Measurements from ENCODE around the gene LDLRAD3. TPM values are rescaled to one million over a fixed set of nuclear protein-coding genes. Genes with fewer than 3 reads are reported as not detected.

LDLRAD3 gene
- total RNA-seq, 1 experiment from 2014 or later, result 12.1 TPM

GRCh38 chr11:36077886-36078685, 134.2 kb downstream of the LDLRAD3 start:
- WGBS (ENCODE audit: extremely low coverage, insufficient read length, low lambda C conversion rate), result no CpG with 5 or more reads among the region's 10 CpGs

More at GRCh38 chr11:36077886-36078685, 134.2 kb downstream of the LDLRAD3 start:
- Histone ChIP-seq H4K8ac (replicated peaks; ENCODE audit: insufficient read length, low read depth, low read length) (no peak overlapping the region), H3K27ac (ENCODE audit: insufficient read length, low read depth, low read length) (no peak overlapping the region), H2BK12ac (ENCODE audit: insufficient read length, low read depth, low read length) (no peak overlapping the region), H4K20me1 (ENCODE audit: control insufficient read depth, insufficient read depth, insufficient read length) (no peaks in the 10 kb centered on the region), H3K9me3 (ENCODE audit: control insufficient read depth, low read depth, low read length) (no peaks in the 10 kb centered on the region), H3K27me3 (ENCODE audit: insufficient read depth, low read length) (no peaks in the 10 kb centered on the region), H3K4me1 (ENCODE audit: insufficient read depth, low read length) (no peaks in the 10 kb centered on the region; the same call in 1 of the 2 replicates), H3K23ac (ENCODE audit: insufficient read length, low read depth, low read length) (no peak overlapping the region), H3K9ac (ENCODE audit: extremely low read depth, insufficient read length, low read length) (no peak overlapping the region), H2BK20ac (ENCODE audit: low read depth, low read length, poor library complexity, severe bottlenecking) (no peak overlapping the region), H2AFZ (ENCODE audit: low read length) (no peak overlapping the region), H2AK5ac (ENCODE audit: insufficient read length, low read length) (no peak overlapping the region), H2BK120ac (ENCODE audit: low read depth, low read length, poor library complexity, severe bottlenecking) (no peak overlapping the region), H3K23me2 (ENCODE audit: insufficient read length, low read depth, low read length, poor library complexity, severe bottlenecking) (no peaks in the 10 kb centered on the region), H3T11ph (ENCODE audit: low read length) (no peak overlapping the region), H4K91ac (ENCODE audit: insufficient read length, low read depth, low read length) (no peak overlapping the region), H4K5ac (ENCODE audit: insufficient read length, low read depth, low read length) (no peak overlapping the region), H3K79me1 (ENCODE audit: insufficient read depth, low read depth, low read length, poor library complexity, severe bottlenecking) (no peaks in the 10 kb centered on the region), H3K79me2 (ENCODE audit: insufficient read depth, low read length) (no peaks in the 10 kb centered on the region), H2BK15ac (ENCODE audit: low read depth, low read length) (no peak overlapping the region), H3K4ac (ENCODE audit: low read depth, low read length) (no peak overlapping the region; the same call in 1 of the 2 replicates), H3K14ac (ENCODE audit: insufficient read depth, low read length) (peak overlapping the region; percentile 68; the same call in 1 of the 2 replicates), H3K18ac (ENCODE audit: insufficient read length, low read depth, low read length) (no peak overlapping the region), H3K4me2 (ENCODE audit: insufficient read depth, insufficient read length, low read length) (no peak overlapping the region), H2BK5ac (ENCODE audit: insufficient read length, low read length) (peak overlapping the region; percentile 26), H3K56ac (ENCODE audit: insufficient read length, low read depth, low read length) (no peak overlapping the region)
- H3K9me3 Mint-ChIP-seq, result peaks cover 19 to 28% of the 10 kb centered on the region in 2 experiments
- peaks cover 14 to 15% of the 10 kb centered on the region in 2 experiments for H3K4me1 Mint-ChIP-seq
- H3K27me3 Mint-ChIP-seq (ENCODE audit: low read depth), result no peaks in the 10 kb centered on the region
- H3K4me3 Mint-ChIP-seq, result no peak overlapping the region; a peak in 1 of 5 replicates
- peak overlapping the region; percentile 62 to 88 (median 81); a peak in 6 of 7 replicates for H3K27ac Mint-ChIP-seq
- no peak for DNase-seq
- no peak for TF ChIP-seq CTCF (conservative IDR thresholded peaks at IDR 0.05)
- peaks cover 25 to 40% (median 35%) of the 10 kb centered on the region in 3 experiments for H3K36me3 Mint-ChIP-seq (ENCODE audit: insufficient read depth in 1 of 3, low read depth in 3 of 3)
